Stimulated activated CD4-positive, alpha-beta T cell treated with anti-CD3 and anti-CD28 coated beads, Interleukin-4, amount 100 ng/mL, for 48 hours (primary cell): ENCODE results near the gene MBD4.

Experiments
- DNase-seq, 2 donors: peaks; one replicate each; pipeline ENCODE4 v3.0.0-alpha.2; 2020; ENCODE audit warnings: low read depth in 2 of 2

MBD4 gene

DNA sequence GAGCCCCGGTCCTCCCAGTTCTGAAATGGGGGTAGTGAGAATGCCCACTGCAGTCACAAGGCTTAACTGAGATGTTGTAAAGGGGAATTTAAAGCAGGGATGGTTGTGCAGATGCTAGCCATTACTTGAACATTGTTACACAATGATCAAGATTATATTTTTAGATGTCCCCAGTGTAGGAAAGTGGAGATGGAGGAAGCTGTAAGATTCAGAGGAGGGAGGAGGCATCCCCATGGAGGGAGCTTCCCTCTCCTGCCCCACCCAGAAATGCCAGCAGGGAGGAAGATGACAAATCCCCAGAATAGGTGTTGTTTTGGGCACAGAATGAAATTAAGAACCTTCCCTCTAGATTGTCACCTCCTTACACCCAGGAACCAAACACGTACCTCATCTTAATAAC lies 57.4 kb downstream of the MBD4 start:
- DNase-seq: no peak
